Upper lobe of left lung (tissue), 6 donors: ENCODE results near the gene AFAP1L1. TPM values are rescaled to one million over a fixed set of nuclear protein-coding genes. Genes with fewer than 3 reads are reported as not detected.

ENCODE experiments used
- ATAC-seq, 2 donors: fragments of 200-7000 bp; cut with Tn5 transposase; one replicate each; pipeline ENCODE4 v1.9.1; 2022; ENCODE audit warnings: mild to moderate bottlenecking in 2 of 2, moderate library complexity in 2 of 2; ENCODE audit not compliant: low FRiP score in 2 of 2
- DNase-seq, 2 donors: peaks; one replicate each; pipeline ENCODE4 v3.0.0-alpha.2; 2019 to 2020
- H3K27ac ChIP-seq, 4 donors: fragments of 200-600 bp; sonication (generic); one replicate each; pipeline ENCODE4 v1.5.1; 2016 to 2019
- H3K27me3 ChIP-seq, 4 donors: fragments of 200-600 bp; sonication (generic); one replicate each; pipeline ENCODE4 v1.5.1; 2017 to 2019
- H3K36me3 ChIP-seq, 4 donors: fragments of 200-600 bp; sonication (generic); one replicate each; pipeline ENCODE4 v1.5.1; 2016 to 2019
- H3K4me1 ChIP-seq, 4 donors: fragments of 200-600 bp; sonication (generic); one replicate each; pipeline ENCODE4 v1.5.1; 2018 to 2019
- H3K4me3 ChIP-seq, 4 donors: fragments of 200-600 bp; sonication (generic); one replicate each; pipeline ENCODE4 v1.5.1; 2017 to 2019; ENCODE audit warnings: mild to moderate bottlenecking in 2 of 4, moderate library complexity in 1 of 4
- H3K9me3 ChIP-seq, 4 donors: fragments of 200-600 bp; sonication (generic); one replicate each; pipeline ENCODE4 v1.5.1; 2018 to 2019
- CTCF ChIP-seq, 6 experiments: fragments of 450-650 bp in 4 of 6; fragments of 200-600 bp in 2 of 6; sonication (generic) in 2 of 6; IDR thresholded peaks; one replicate each; pipeline ENCODE4 v1.5.1; 2016 to 2019; ENCODE audit warnings: antibody characterized with exemption in 6 of 6
- EP300 ChIP-seq, 4 donors: sonication (generic); formaldehyde crosslinking; IDR thresholded peaks; one replicate each; pipeline ENCODE4 v1.5.1; 2017; ENCODE audit warnings: antibody characterized with exemption in 4 of 4, control low read depth in 2 of 4
- POLR2A ChIP-seq, 4 donors: fragments of 450-650 bp; IDR thresholded peaks; one replicate each; pipeline ENCODE4 v1.5.1; 2016 to 2017; ENCODE audit warnings: antibody characterized with exemption in 4 of 4, mild to moderate bottlenecking in 2 of 4
- POLR2AphosphoS5 ChIP-seq, 2 donors: sonication (generic); formaldehyde crosslinking; IDR thresholded peaks; one replicate each; pipeline ENCODE4 v1.5.1; 2017; ENCODE audit warnings: antibody characterized with exemption in 2 of 2
- WGBS, 2 donors: methylation state at CpG; one replicate each; pipeline ENCODE4 v1.1.5; 2017 to 2018; 5-methylcytosine and 5-hydroxymethylcytosine counted together
- total RNA-seq, 6 donors: library from RNA; depleted of rRNA in 4 of 6; stranded (reverse); fragments of >200 nt in 4 of 6; gene quantifications; one replicate each; pipeline versions ENCODE4 v1.1.0 to v1.2.1, GENCODE V29; 2016 to 2021
- donor health status: DM: no; HTN: no; CAD: no; lungs with moderate emphysema.
- donor health status: DM: no; HTN: yes; CAD: no; lungs with severe emphysema.

AFAP1L1 gene
- total RNA-seq, 6 donors from 2014 or later, result 15.1 to 40.8 (median 26.5) TPM

GRCh38 chr5:149358868-149359495, 87.3 kb downstream of the AFAP1L1 start:
- no peak for TF ChIP-seq EP300 (IDR thresholded peaks at IDR 0.05)
- TF ChIP-seq POLR2AphosphoS5 (IDR thresholded peaks at IDR 0.05), result no peak
- no peak for TF ChIP-seq CTCF (IDR thresholded peaks at IDR 0.05)
- TF ChIP-seq POLR2A (IDR thresholded peaks at IDR 0.05), result no peak
- ATAC-seq, result no peak
- Histone ChIP-seq H3K36me3 (peaks cover 0 to 19% (median 9%) of the 10 kb centered on the region in 4 donors), H3K27ac (no peak overlapping the region), H3K27me3 (no peaks in the 10 kb centered on the region), H3K4me3 (peak overlapping the region in 1 of 4 donors; percentile 68), H3K4me1 (peaks cover 7 to 16% (median 12%) of the 10 kb centered on the region in 4 donors), H3K9me3 (no peaks in the 10 kb centered on the region)
- WGBS, 2 donors, result 79 to 82% methylated on average over 8 of the region's 8 CpGs
- no peak for DNase-seq

GRCh38 chr5:149360272-149360671, 88.6 kb downstream of the AFAP1L1 start:
- DNase-seq (no peak), ATAC-seq (no peak)
- Histone ChIP-seq H3K36me3 (peaks cover 0 to 7% (median 3%) of the 10 kb centered on the region in 4 donors), H3K27me3 (no peaks in the 10 kb centered on the region), H3K27ac (no peak overlapping the region), H3K4me3 (no peak overlapping the region), H3K4me1 (peaks cover 7 to 16% (median 12%) of the 10 kb centered on the region in 4 donors), H3K9me3 (no peaks in the 10 kb centered on the region)
- WGBS, 2 donors, result 64 to 100% methylated on average over 1 of the region's 1 CpG
- TF ChIP-seq POLR2AphosphoS5 (IDR thresholded peaks at IDR 0.05) (no peak), CTCF (IDR thresholded peaks at IDR 0.05) (no peak)

- DNase-seq (no peak), ATAC-seq (no peak)
- Histone ChIP-seq H3K27me3 (no peaks in the 10 kb centered on the region), H3K4me3 (no peak overlapping the region), H3K4me1 (peaks cover 6 to 17% (median 9%) of the 10 kb centered on the region in 4 donors), H3K9me3 (no peaks in the 10 kb centered on the region), H3K27ac (no peak overlapping the region), H3K36me3 (no peaks in the 10 kb centered on the region)
- 85 to 95% methylated on average over 4 to 12 of the region's 12 CpGs for WGBS, 2 donors
- no peak for TF ChIP-seq CTCF (IDR thresholded peaks at IDR 0.05)
Observed at GRCh38 chr5:149362541-149362940, 90.9 kb downstream of the AFAP1L1 start.

GRCh38 chr5:149363358-149363757, 91.7 kb downstream of the AFAP1L1 start:
- no peak for TF ChIP-seq CTCF (IDR thresholded peaks at IDR 0.05)
- no peak for TF ChIP-seq POLR2AphosphoS5 (IDR thresholded peaks at IDR 0.05)
- TF ChIP-seq POLR2A (IDR thresholded peaks at IDR 0.05), result no peak
- TF ChIP-seq EP300 (IDR thresholded peaks at IDR 0.05), result no peak
- no peaks in the 10 kb centered on the region for H3K36me3 ChIP-seq
- no peak for ATAC-seq
- H3K4me1 ChIP-seq, result peaks cover 4 to 16% (median 9%) of the 10 kb centered on the region in 4 donors
- H3K9me3 ChIP-seq, result no peaks in the 10 kb centered on the region
- H3K4me3 ChIP-seq, result no peak overlapping the region
- no peak overlapping the region for H3K27ac ChIP-seq
- H3K27me3 ChIP-seq, result no peaks in the 10 kb centered on the region
- no peak for DNase-seq

- Histone ChIP-seq H3K4me3 (no peak overlapping the region), H3K4me1 (peaks cover 0 to 13% (median 6%) of the 10 kb centered on the region in 4 donors), H3K27me3 (no peaks in the 10 kb centered on the region), H3K36me3 (no peaks in the 10 kb centered on the region), H3K9me3 (no peaks in the 10 kb centered on the region), H3K27ac (no peak overlapping the region)
- no peak for TF ChIP-seq POLR2A (IDR thresholded peaks at IDR 0.05)
- no peak for TF ChIP-seq EP300 (IDR thresholded peaks at IDR 0.05)
- no peak for TF ChIP-seq POLR2AphosphoS5 (IDR thresholded peaks at IDR 0.05)
- no peak for TF ChIP-seq CTCF (IDR thresholded peaks at IDR 0.05)
- no peak for DNase-seq
- WGBS, 2 donors, result 90 to 97% methylated on average over 9 of the region's 9 CpGs
- ATAC-seq, result no peak
Observed at GRCh38 chr5:149363936-149364335, 92.3 kb downstream of the AFAP1L1 start.
